Esophagus muscularis mucosa (tissue), 4 donors: ENCODE measurements around the gene MYO9B. TPM values are rescaled to one million over a fixed set of nuclear protein-coding genes. Genes with fewer than 3 reads are reported as not detected.

ENCODE experiments used
- DNase-seq: peaks from one replicate; pipeline ENCODE4 v3.0.0-alpha.2; 2017; ENCODE audit errors: extremely low spot score
- H3K27ac ChIP-seq, 4 donors: fragments of 200-600 bp; sonication (generic); replicated peaks in 1 of 4; 1 replicate in 3 of 4; 2 replicates in 1 of 4; pipeline ENCODE4 v1.5.1; 2016 to 2019; ENCODE audit warnings: mild to moderate bottlenecking in 1 of 4
- H3K27me3 ChIP-seq, 4 donors: fragments of 200-600 bp; sonication (generic); one replicate each; pipeline versions ENCODE4 v1.5.1 to v1.6.0; 2016 to 2019
- H3K36me3 ChIP-seq, 4 donors: fragments of 200-600 bp; sonication (generic); one replicate each; pipeline ENCODE4 v1.5.1; 2016 to 2019
- H3K4me1 ChIP-seq, 4 donors: fragments of 200-600 bp; sonication (generic); one replicate each; pipeline ENCODE4 v1.5.1; 2016 to 2019
- H3K4me3 ChIP-seq, 4 donors: fragments of 200-600 bp; sonication (generic); 1 replicate in 2 of 4; 2 replicates in 2 of 4; pipeline ENCODE4 v1.5.1; 2016 to 2019; ENCODE audit warnings: mild to moderate bottlenecking in 4 of 4, moderate library complexity in 1 of 4
- H3K9me3 ChIP-seq, 4 donors: fragments of 200-600 bp; sonication (generic); 1 replicate in 3 of 4; 2 replicates in 1 of 4; pipeline ENCODE4 v1.5.1; 2016 to 2019
- CTCF ChIP-seq, 3 experiments: fragments of 200-600 bp in 2 of 3; fragments of 450-650 bp in 1 of 3; sonication (generic) in 2 of 3; IDR thresholded peaks; one replicate each; pipeline ENCODE4 v1.5.1; 2017 to 2019; ENCODE audit warnings: antibody characterized with exemption in 3 of 3, mild to moderate bottlenecking in 2 of 3, moderate library complexity in 1 of 3
- EP300 ChIP-seq: sonication (generic); formaldehyde crosslinking; IDR thresholded peaks from one replicate; pipeline ENCODE4 v1.6.1; 2017; ENCODE audit warnings: antibody characterized with exemption
- POLR2A ChIP-seq: fragments of 450-650 bp; IDR thresholded peaks from one replicate; pipeline ENCODE4 v1.6.1; 2017; ENCODE audit warnings: antibody characterized with exemption, moderate library complexity, mild to moderate bottlenecking, low read depth
- POLR2AphosphoS5 ChIP-seq, 2 donors: sonication (generic); formaldehyde crosslinking; IDR thresholded peaks; one replicate each; pipeline ENCODE4 v1.6.1; 2017; ENCODE audit warnings: antibody characterized with exemption in 2 of 2
- WGBS: methylation state at CpG from one replicate; pipeline ENCODE4 v1.1.5; 2018; 5-methylcytosine and 5-hydroxymethylcytosine counted together
- intact Hi-C: fragments of 100-400 bp; cut with DNase I; formaldehyde crosslinking; loops from one replicate; pipeline ENCODE4 v1.15.1; 2023
- total RNA-seq, 4 donors: library from RNA; depleted of rRNA; stranded (reverse); fragments of >200 nt; gene quantifications; one replicate each; pipeline versions ENCODE4 v1.1.0 to v1.2.1, GENCODE V29; 2016

Gene MYO9B
- total RNA-seq, 4 donors from 2014 or later = 52.6 to 73.3 (median 57.7) TPM

DNA sequence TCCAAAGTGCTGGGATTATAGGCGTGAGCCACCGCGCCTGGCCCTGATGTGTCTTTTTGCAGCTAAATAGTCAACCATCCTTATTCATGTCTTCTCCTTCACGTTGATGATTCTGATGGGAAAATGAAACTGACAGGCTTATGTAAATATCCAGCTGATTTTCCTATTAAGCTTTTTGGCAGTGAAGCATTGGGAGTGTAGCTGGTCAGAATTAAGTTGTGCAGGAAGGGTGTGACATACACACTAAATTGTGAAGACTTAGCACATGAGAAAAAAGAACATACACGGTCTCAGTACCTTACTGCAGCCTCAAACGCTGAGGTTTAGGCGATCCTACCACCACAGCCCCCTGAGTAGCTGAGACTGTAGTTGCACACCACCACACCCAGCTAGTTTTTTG, 89.1 kb downstream of the MYO9B start:
- WGBS = 76% methylated on average over 7 of the region's 7 CpGs
- H3K4me3 ChIP-seq = no peak overlapping the region
- H3K27ac ChIP-seq = no peak overlapping the region
- no peak for TF ChIP-seq CTCF (IDR thresholded peaks at IDR 0.05)
- TF ChIP-seq POLR2AphosphoS5 (IDR thresholded peaks at IDR 0.05) = no peak
- intact Hi-C loops = no loop called here
- DNase-seq = no peak
- no peaks in the 10 kb centered on the region for H3K4me1 ChIP-seq
- peaks cover 0 to 5% (median 0%) of the 10 kb centered on the region in 4 donors for H3K9me3 ChIP-seq
- H3K27me3 ChIP-seq = no peaks in the 10 kb centered on the region
- peaks cover 85 to 99% (median 98%) of the 10 kb centered on the region in 4 donors for H3K36me3 ChIP-seq

GRCh38 chr19:17165715-17166114, 90.1 kb downstream of the MYO9B start:
- no peak for DNase-seq
- no peak for TF ChIP-seq EP300
- TF ChIP-seq POLR2AphosphoS5 (IDR thresholded peaks at IDR 0.05) = no peak
- TF ChIP-seq CTCF (IDR thresholded peaks at IDR 0.05) = no peak
- no peak for TF ChIP-seq POLR2A
- H3K27ac ChIP-seq = no peak overlapping the region
- H3K4me1 ChIP-seq = no peaks in the 10 kb centered on the region
- WGBS = 90% methylated on average over 5 of the region's 5 CpGs
- peaks cover 82 to 98% (median 97%) of the 10 kb centered on the region in 4 donors for H3K36me3 ChIP-seq
- no peaks in the 10 kb centered on the region for H3K27me3 ChIP-seq
- H3K4me3 ChIP-seq = no peak overlapping the region
- intact Hi-C loops = no loop called here
- peaks cover 0 to 5% (median 0%) of the 10 kb centered on the region in 4 donors for H3K9me3 ChIP-seq

DNA sequence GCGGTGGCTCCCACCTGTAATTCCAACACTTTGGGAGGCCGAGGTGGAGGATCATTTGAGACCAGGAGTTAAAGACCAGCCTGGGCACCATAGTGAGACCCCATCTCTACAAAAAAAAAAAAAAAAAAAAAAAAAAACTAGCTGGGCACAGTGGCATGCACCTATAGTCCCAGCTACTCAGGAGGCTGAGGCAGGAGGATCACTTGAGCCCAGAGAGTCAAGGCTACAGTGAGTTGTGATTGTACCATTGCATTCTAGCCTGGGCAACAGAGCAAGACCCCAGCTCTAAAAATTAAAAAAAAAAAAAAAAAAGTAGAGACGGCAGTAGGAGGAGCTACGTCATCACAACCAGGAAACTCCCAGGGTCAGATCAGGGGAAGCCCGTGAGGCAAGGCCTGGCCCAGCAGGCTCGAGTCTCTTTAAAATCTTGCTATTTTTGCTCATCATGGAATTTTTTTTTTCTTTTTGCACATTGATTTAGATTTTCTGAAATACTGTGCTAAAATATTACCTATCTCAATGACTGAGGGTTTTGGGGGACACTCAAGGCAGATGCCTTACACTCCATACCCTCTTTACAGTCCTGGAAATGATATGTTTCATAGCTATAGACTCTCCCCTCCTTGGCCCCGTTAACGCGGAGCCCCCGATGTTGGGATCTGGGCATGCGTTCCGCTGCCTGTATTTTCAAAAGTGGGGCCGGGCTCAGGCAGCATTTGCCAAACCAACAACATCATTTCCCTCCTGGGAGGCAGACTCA, 95.1 kb downstream of the MYO9B start:
- H3K36me3 ChIP-seq = peaks cover 82 to 98% (median 95%) of the 10 kb centered on the region in 4 donors
- no peaks in the 10 kb centered on the region for H3K27me3 ChIP-seq
- no peaks in the 10 kb centered on the region for H3K4me1 ChIP-seq
- H3K9me3 ChIP-seq = no peaks in the 10 kb centered on the region
- no peak overlapping the region for H3K27ac ChIP-seq
- intact Hi-C loops = no loop called here
- TF ChIP-seq POLR2AphosphoS5 (IDR thresholded peaks at IDR 0.05) (no peak), EP300 (no peak), CTCF (IDR thresholded peaks at IDR 0.05) (no peak), POLR2A (no peak)
- 89% methylated on average over 13 of the region's 13 CpGs for WGBS
- no peak for DNase-seq
- H3K4me3 ChIP-seq = no peak overlapping the region

- H3K27me3 ChIP-seq = no peaks in the 10 kb centered on the region
- H3K36me3 ChIP-seq = peaks cover 82 to 98% (median 95%) of the 10 kb centered on the region in 4 donors
- H3K4me3 ChIP-seq = no peak overlapping the region
- no peaks in the 10 kb centered on the region for H3K9me3 ChIP-seq
- intact Hi-C loops = no loop called here
- DNase-seq = no peak
- no peak overlapping the region for H3K27ac ChIP-seq
- H3K4me1 ChIP-seq = no peaks in the 10 kb centered on the region
- no peak for TF ChIP-seq CTCF (IDR thresholded peaks at IDR 0.05)
- TF ChIP-seq POLR2A = no peak
- TF ChIP-seq POLR2AphosphoS5 (IDR thresholded peaks at IDR 0.05) = no peak
- TF ChIP-seq EP300 = no peak
- WGBS = 95% methylated on average over 8 of the region's 8 CpGs
Observed at GRCh38 chr19:17171874-17172273, 96.3 kb downstream of the MYO9B start.
